Spleen (tissue), 11 donors: ENCODE data around the gene USP34. TPM values are rescaled to one million over a fixed set of nuclear protein-coding genes. Genes with fewer than 3 reads are reported as not detected.

ENCODE experiments used
- DNase-seq: peaks from one replicate; pipeline ENCODE4 v3.0.0-alpha.2; 2020
- H3K27ac ChIP-seq, 8 donors: fragments of 200-600 bp; sonication (generic) in 7 of 8; 1 replicate in 4 of 8; 2 replicates in 4 of 8; pipeline versions ENCODE4 v1.5.0 to v1.8.0; 2016 to 2021; ENCODE audit warnings: inconsistent platforms in 4 of 8, mild to moderate bottlenecking in 4 of 8, moderate library complexity in 1 of 8
- H3K27me3 ChIP-seq, 7 donors: fragments of 200-600 bp; sonication (generic) in 6 of 7; replicated peaks in 1 of 7; 1 replicate in 4 of 7; 2 replicates in 3 of 7; pipeline versions ENCODE4 v1.5.0 to v1.8.0; 2016 to 2021; ENCODE audit warnings: inconsistent platforms in 3 of 7, mild to moderate bottlenecking in 1 of 7
- H3K36me3 ChIP-seq, 6 donors: fragments of 200-600 bp; sonication (generic) in 5 of 6; 1 replicate in 4 of 6; 2 replicates in 2 of 6; pipeline versions ENCODE4 v1.5.0 to v1.8.0; 2016 to 2021; ENCODE audit warnings: inconsistent platforms in 2 of 6
- H3K4me1 ChIP-seq, 6 donors: fragments of 200-600 bp; sonication (generic) in 5 of 6; 1 replicate in 3 of 6; 2 replicates in 3 of 6; pipeline versions ENCODE4 v1.5.0 to v1.8.0; 2016 to 2021; ENCODE audit warnings: inconsistent platforms in 3 of 6
- H3K4me3 ChIP-seq, 8 donors: fragments of 200-600 bp; sonication (generic) in 7 of 8; 1 replicate in 4 of 8; 2 replicates in 4 of 8; pipeline versions ENCODE4 v1.5.0 to v1.8.0; 2016 to 2021; ENCODE audit warnings: inconsistent platforms in 4 of 8, mild to moderate bottlenecking in 4 of 8, moderate library complexity in 2 of 8
- H3K9me3 ChIP-seq, 8 donors: fragments of 200-600 bp; sonication (generic) in 7 of 8; 1 replicate in 4 of 8; 2 replicates in 4 of 8; pipeline versions ENCODE4 v1.5.0 to v1.8.0; 2016 to 2021; ENCODE audit warnings: inconsistent platforms in 4 of 8
- CTCF ChIP-seq, 11 experiments: fragments of 200-600 bp in 7 of 11; fragments of 450-650 bp in 4 of 11; sonication (generic) in 4 of 11; IDR thresholded peaks in 8 of 11; conservative IDR thresholded peaks in 3 of 11; 1 replicate in 7 of 11; 2 replicates in 4 of 11; pipeline versions ENCODE4 v1.4.0 to v1.8.0; 2016 to 2021; ENCODE audit warnings: antibody characterized with exemption in 11 of 11, inconsistent platforms in 4 of 11, mild to moderate bottlenecking in 1 of 11
- POLR2A ChIP-seq, 3 donors: fragments of 450-650 bp; IDR thresholded peaks; one replicate each; pipeline ENCODE4 v1.5.1; 2017; ENCODE audit warnings: antibody characterized with exemption in 3 of 3, mild to moderate bottlenecking in 1 of 3
- POLR2AphosphoS5 ChIP-seq, 3 donors: sonication (generic); formaldehyde crosslinking; IDR thresholded peaks; one replicate each; pipeline ENCODE4 v1.5.1; 2017; ENCODE audit warnings: antibody characterized with exemption in 3 of 3
- WGBS, 5 donors: extraction: QIAGEN DNeasy Blood & Tissue Kit in 3 of 5; methylation state at CpG; one replicate each; pipeline versions ENCODE4 v1.1.5 to v1.1.7; 2013 to 2018; 5-methylcytosine and 5-hydroxymethylcytosine counted together
- intact Hi-C: fragments of 100-400 bp; cut with DNase I; formaldehyde crosslinking; loops from one replicate; pipeline ENCODE4 v1.15.0; 2023; ENCODE audit warnings: low total_unique reads
- polyA plus RNA-seq, 3 donors: library from polyadenylated mRNA; stranded (reverse); fragments of 200-250 nt; gene quantifications; one replicate each; pipeline ENCODE4 v1.2.1, GENCODE V29; 2013
- total RNA-seq, 7 donors: library from RNA; depleted of rRNA in 3 of 7; stranded (reverse); fragments of >200 nt in 3 of 7; fragmentation: NEBNext Ultra II Directional in 4 of 7; extraction: Animal tissue kit (Norgen Biotek cat#: 25700) in 4 of 7; gene quantifications; one replicate each; pipeline versions ENCODE4 v1.1.0 to v1.2.1, GENCODE V29; 2016 to 2021
- donor health status: healthy with polysubstance abuse.
- donor health status: DM: no; HTN: no; CAD: no; lungs with moderate emphysema.
- donor health status: DM: no; HTN: no; CAD: no.
- donor health status: Bipolar disorder and iron deficiency.
- donor health status: healthy.
- donor health status: DM: no; HTN: no; CAD: no.
- donor health status: DM: yes; HTN: yes; CAD: no.

The USP34 gene
- total and polyA plus RNA-seq, 10 donors: 52.1 to 222 (median 142) TPM

GRCh38 chr2:61320181-61320580 is 150.7 kb downstream of the USP34 start:
- intact Hi-C loops: no loop called here
- no peak overlapping the region for H3K4me3 ChIP-seq
- no peaks in the 10 kb centered on the region for H3K9me3 ChIP-seq
- H3K27ac ChIP-seq: no peak overlapping the region
- H3K27me3 ChIP-seq: no peaks in the 10 kb centered on the region
- TF ChIP-seq POLR2AphosphoS5 (IDR thresholded peaks at IDR 0.05) (no peak), POLR2A (IDR thresholded peaks at IDR 0.05) (no peak), CTCF (IDR thresholded peaks at IDR 0.05 in 8 of 11, conservative IDR thresholded peaks at IDR 0.05 in 3 of 11) (no peak)
- no peak for DNase-seq
- no peaks in the 10 kb centered on the region for H3K4me1 ChIP-seq
- WGBS, 5 donors: 95 to 99% (median 96%) methylated on average over 3 of the region's 3 CpGs
- peaks cover 0 to 100% (median 66%) of the 10 kb centered on the region in 6 donors for H3K36me3 ChIP-seq

- Histone ChIP-seq H3K9me3 (no peaks in the 10 kb centered on the region), H3K4me3 (no peak overlapping the region), H3K27me3 (no peaks in the 10 kb centered on the region), H3K36me3 (peaks cover 0 to 100% (median 68%) of the 10 kb centered on the region in 6 donors), H3K4me1 (no peaks in the 10 kb centered on the region), H3K27ac (no peak overlapping the region)
- intact Hi-C loops: no loop called here
- 96 to 100% (median 97%) methylated on average over 1 of the region's 1 CpG for WGBS, 5 donors
- TF ChIP-seq CTCF (IDR thresholded peaks at IDR 0.05 in 8 of 11, conservative IDR thresholded peaks at IDR 0.05 in 3 of 11) (no peak), POLR2A (IDR thresholded peaks at IDR 0.05) (no peak), POLR2AphosphoS5 (IDR thresholded peaks at IDR 0.05) (no peak)
- no peak for DNase-seq
These were observed 152.3 kb downstream of the USP34 start for GRCh38 chr2:61318553-61318952.

- H3K4me3 ChIP-seq: no peak overlapping the region
- no peak for TF ChIP-seq CTCF (IDR thresholded peaks at IDR 0.05 in 8 of 11, conservative IDR thresholded peaks at IDR 0.05 in 3 of 11)
- no peak for TF ChIP-seq POLR2AphosphoS5 (IDR thresholded peaks at IDR 0.05)
- no peak for TF ChIP-seq POLR2A (IDR thresholded peaks at IDR 0.05)
- peaks cover 0 to 100% (median 54%) of the 10 kb centered on the region in 6 donors for H3K36me3 ChIP-seq
- DNase-seq: no peak
- no peak overlapping the region for H3K27ac ChIP-seq
- no peaks in the 10 kb centered on the region for H3K27me3 ChIP-seq
- H3K4me1 ChIP-seq: no peaks in the 10 kb centered on the region
- intact Hi-C loops: no loop called here
- WGBS, 5 donors: 82 to 89% (median 84%) methylated on average over 3 of the region's 3 CpGs
- H3K9me3 ChIP-seq: no peaks in the 10 kb centered on the region
These were observed 174.9 kb downstream of the USP34 start for GRCh38 chr2:61295981-61296380.

GRCh38 chr2:61291851-61292575 is 178.9 kb downstream of the USP34 start:
- no peak for DNase-seq
- Histone ChIP-seq H3K4me1 (no peaks in the 10 kb centered on the region), H3K27ac (no peak overlapping the region), H3K4me3 (no peak overlapping the region), H3K27me3 (no peaks in the 10 kb centered on the region), H3K36me3 (peaks cover 0 to 93% (median 42%) of the 10 kb centered on the region in 6 donors), H3K9me3 (no peaks in the 10 kb centered on the region)
- TF ChIP-seq POLR2AphosphoS5 (IDR thresholded peaks at IDR 0.05): no peak
- no peak for TF ChIP-seq POLR2A (IDR thresholded peaks at IDR 0.05)
- no peak for TF ChIP-seq CTCF (IDR thresholded peaks at IDR 0.05 in 8 of 11, conservative IDR thresholded peaks at IDR 0.05 in 3 of 11)
- 70 to 96% (median 88%) methylated on average over 5 of the region's 5 CpGs for WGBS, 5 donors
- intact Hi-C loops: no loop called here
